GM12865 (cell line): ENCODE measurements around the gene NMNAT2.

ENCODE experiments used
- DNase-seq: peaks from one replicate; pipeline ENCODE4 v3.0.0; 2010; ENCODE audit warnings: low read depth
- H3K4me3 ChIP-seq: 2 replicates; pipeline ENCODE4 v1.5.1; 2011; ENCODE audit warnings: mild to moderate bottlenecking, low read depth, low read length, control low read depth
- CTCF ChIP-seq: IDR thresholded peaks from 2 replicates; pipeline ENCODE4 v1.5.1; 2011; ENCODE audit warnings: low read length, control low read depth, low read depth, inconsistent platforms; ENCODE audit not compliant: insufficient read depth; ENCODE audit errors: missing control alignments

The NMNAT2 gene

GRCh38 chr1:183214021-183214970 is 203.9 kb downstream of the NMNAT2 start:
- DNase-seq, result no peak
- H3K4me3 ChIP-seq, result no peak overlapping the region
- TF ChIP-seq CTCF, result no peak

- H3K4me3 ChIP-seq, result no peak overlapping the region
- TF ChIP-seq CTCF, result no peak
- DNase-seq, result no peak
Measured at GRCh38 chr1:183212870-183213269, 205.3 kb downstream of the NMNAT2 start.

- H3K4me3 ChIP-seq, result no peak overlapping the region
- no peak for DNase-seq
- TF ChIP-seq CTCF, result no peak
Measured at GRCh38 chr1:183210681-183211080, 207.5 kb downstream of the NMNAT2 start.

- no peak for TF ChIP-seq CTCF
- H3K4me3 ChIP-seq, result no peak overlapping the region
Measured at GRCh38 chr1:183209533-183210158, 208.5 kb downstream of the NMNAT2 start.

GRCh38 chr1:183206538-183207122 is 211.6 kb downstream of the NMNAT2 start:
- no peak for DNase-seq
- H3K4me3 ChIP-seq, result no peak overlapping the region
- no peak for TF ChIP-seq CTCF

More at GRCh38 chr1:183209533-183210158, 208.5 kb downstream of the NMNAT2 start:
- peak; percentile 57 for DNase-seq

- TF ChIP-seq CTCF, result no peak
- DNase-seq, result no peak
Measured at GRCh38 chr1:183205196-183205781, 212.9 kb downstream of the NMNAT2 start.

More at GRCh38 chr1:183205196-183205781, 212.9 kb downstream of the NMNAT2 start:
- no peak overlapping the region for H3K4me3 ChIP-seq
